HG02571 (cell line): Measurements from ENCODE around the gene USP31.

Experiments used
- ATAC-seq: cut with Tn5 transposase; IDR thresholded peaks from one replicate; pipeline ENCODE4 v1.9.1; 2021; ENCODE audit warnings: mild to moderate bottlenecking, moderate library complexity; ENCODE audit not compliant: unreplicated experiment

Gene USP31

GRCh38 chr16:23069844-23070243 lies 79.4 kb downstream of the USP31 start:
- no peak for ATAC-seq

GRCh38 chr16:23068079-23068736 lies 81.0 kb downstream of the USP31 start:
- no peak for ATAC-seq

- no peak for ATAC-seq
Measured at GRCh38 chr16:23066676-23067075, 82.6 kb downstream of the USP31 start.

- no peak for ATAC-seq
Measured at GRCh38 chr16:23064639-23065038, 84.6 kb downstream of the USP31 start.

- ATAC-seq, result no peak
Measured at GRCh38 chr16:23062524-23062923, 86.7 kb downstream of the USP31 start.

- ATAC-seq, result no peak
Measured at GRCh38 chr16:23061669-23062068, 87.6 kb downstream of the USP31 start.

GRCh38 chr16:23060458-23061320 lies 88.6 kb downstream of the USP31 start:
- ATAC-seq, result no peak

GRCh38 chr16:23059433-23059832 lies 89.8 kb downstream of the USP31 start:
- no peak for ATAC-seq

GRCh38 chr16:23058576-23058975 lies 90.7 kb downstream of the USP31 start:
- no peak for ATAC-seq

GRCh38 chr16:23057013-23057596 lies 92.1 kb downstream of the USP31 start:
- ATAC-seq, result no peak

GRCh38 chr16:23055481-23055880 lies 93.8 kb downstream of the USP31 start:
- ATAC-seq, result no peak

GRCh38 chr16:23052908-23053580 lies 96.2 kb downstream of the USP31 start:
- ATAC-seq, result no peak

- ATAC-seq, result no peak
Measured at GRCh38 chr16:23052221-23052620, 97.0 kb downstream of the USP31 start.

- ATAC-seq, result no peak
Measured at GRCh38 chr16:23051587-23051986, 97.7 kb downstream of the USP31 start.

GRCh38 chr16:23048164-23048563 lies 101.1 kb downstream of the USP31 start:
- ATAC-seq, result no peak

- ATAC-seq, result no peak
Measured at GRCh38 chr16:23045025-23045424, 104.2 kb downstream of the USP31 start.

GRCh38 chr16:23040246-23040645 lies 109.0 kb downstream of the USP31 start:
- ATAC-seq, result no peak

- ATAC-seq, result no peak
Measured at GRCh38 chr16:23039118-23039517, 110.1 kb downstream of the USP31 start.

GRCh38 chr16:23035240-23035639 lies 114.0 kb downstream of the USP31 start:
- no peak for ATAC-seq

- no peak for ATAC-seq
Measured at GRCh38 chr16:23031508-23032098, 117.6 kb downstream of the USP31 start.
